LNCaP clone FGC (cell line): ENCODE results near the gene PAF1.
A peak's percentile ranks its signal among the peaks of the same experiment; 100 is the strongest.

Experiments
- DNase-seq: peaks from one replicate; pipeline ENCODE4 v3.0.0-alpha.2; 2011; ENCODE audit warnings: low read depth
- H3K4me3 ChIP-seq: 2 replicates; pipeline ENCODE4 v1.5.1; 2011; ENCODE audit warnings: mild to moderate bottlenecking, low read depth, low read length, control low read depth
- CTCF ChIP-seq: IDR thresholded peaks from 2 replicates; pipeline ENCODE4 v1.5.1; 2012; ENCODE audit warnings: mild to moderate bottlenecking; ENCODE audit not compliant: control insufficient read depth, insufficient read depth; ENCODE audit errors: extremely low read depth

PAF1 gene

GRCh38 chr19:39408392-39409207, 17.7 kb upstream of the PAF1 start:
- DNase-seq = no peak
- TF ChIP-seq CTCF = no peak
- peak overlapping the region; percentile 98 for H3K4me3 ChIP-seq

- no peak for DNase-seq
- peak overlapping the region; percentile 98 for H3K4me3 ChIP-seq
- no peak for TF ChIP-seq CTCF
Measured at GRCh38 chr19:39407660-39408391, 16.9 kb upstream of the PAF1 start.

- no peak for TF ChIP-seq CTCF
- no peak for DNase-seq
- peak overlapping the region; percentile 98 for H3K4me3 ChIP-seq
Measured at GRCh38 chr19:39407410-39407659, 16.4 kb upstream of the PAF1 start.

- H3K4me3 ChIP-seq = peak within 1 kb of the TSS; percentile 98
- no peak for DNase-seq
- TF ChIP-seq CTCF = no peak
Measured at GRCh38 chr19:39406656-39407409, 15.9 kb upstream of the PAF1 start, which contains the start of gene ZFP36. TSS of gene ZFP36 (plus strand) at chr19:39406847. CDS start at chr19:39406905, 58 bp downstream.

- DNase-seq = no peak
- no peak for TF ChIP-seq CTCF
- H3K4me3 ChIP-seq = peak overlapping the region; percentile 98
Measured at GRCh38 chr19:39405958-39406655, 15.2 kb upstream of the PAF1 start.

- TF ChIP-seq CTCF = no peak
- no peak for DNase-seq
- no peak overlapping the region for H3K4me3 ChIP-seq
Measured at GRCh38 chr19:39405261-39405957, 14.5 kb upstream of the PAF1 start.
